NCI-H1694 treated with DMSO at 0.1 percent for 48 hours (cell line): ENCODE results near the gene GNG12.
A peak's percentile ranks its signal among the peaks of the same experiment; 100 is the strongest.
"Not testable (repeated sequence)": the region's sequence is repeated elsewhere in the genome, so short reads cannot be mapped to it uniquely, and the experiment has no call there.

Source experiments
- DNase-seq: peaks from one replicate; lab custom pipeline; 2025; lab: John Stamatoyannopoulos, UW

GNG12 gene

GRCh38 chr1:67683316-67683715 lies 150.0 kb downstream of the GNG12 start:
- DNase-seq = no peak

GRCh38 chr1:67682659-67683197 lies 150.5 kb downstream of the GNG12 start:
- DNase-seq = no peak

- no peak for DNase-seq
Observed at GRCh38 chr1:67680486-67680885, 152.8 kb downstream of the GNG12 start.

DNA sequence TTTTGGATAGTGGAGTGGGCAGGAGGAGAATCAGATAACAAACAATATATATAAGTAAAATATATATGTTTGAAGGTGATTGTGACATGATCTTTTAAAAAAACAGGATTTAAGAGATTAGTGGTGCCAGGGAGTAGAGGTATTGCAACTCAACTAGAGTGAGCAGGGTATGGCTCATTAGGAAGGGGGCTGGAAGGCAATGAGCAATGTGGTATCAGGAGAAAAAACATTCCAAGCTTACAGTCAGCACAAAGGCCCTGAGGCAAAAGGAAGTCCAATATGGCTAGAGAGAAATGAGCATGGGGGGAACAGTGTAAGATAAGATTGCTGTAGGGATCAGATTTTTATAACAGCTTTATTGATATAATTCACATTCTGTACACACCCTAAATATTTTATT lies 153.6 kb downstream of the GNG12 start:
- DNase-seq = no peak

GRCh38 chr1:67677930-67678329 lies 155.3 kb downstream of the GNG12 start:
- no peak for DNase-seq

- DNase-seq = no peak
Observed at GRCh38 chr1:67677408-67677807, 155.9 kb downstream of the GNG12 start.

- DNase-seq = peak; percentile 32
Observed at GRCh38 chr1:67676946-67677345, 156.3 kb downstream of the GNG12 start.

DNA sequence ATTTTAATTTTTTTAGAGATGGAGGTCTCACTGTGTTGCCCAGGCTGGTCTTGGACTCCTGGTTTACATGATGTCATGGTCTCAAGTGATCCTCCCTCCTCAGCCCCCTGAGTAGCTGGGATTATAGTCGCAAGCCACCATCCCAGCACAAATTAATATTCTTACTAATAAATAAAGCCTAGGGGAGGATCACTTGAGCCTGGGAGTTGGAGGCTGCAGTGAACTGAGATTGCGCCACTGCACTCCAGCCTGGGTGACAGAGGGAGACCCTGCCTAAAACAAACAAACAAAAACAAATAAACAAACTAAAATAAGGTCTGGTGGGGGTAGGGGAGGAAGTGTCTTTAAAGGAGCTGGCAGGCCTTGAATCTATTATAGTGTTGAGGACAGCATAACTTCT lies 157.0 kb downstream of the GNG12 start:
- DNase-seq = no peak

GRCh38 chr1:67675800-67676199 lies 157.5 kb downstream of the GNG12 start:
- DNase-seq = peak; percentile 40

- peak; percentile 98 for DNase-seq
Observed at GRCh38 chr1:67674260-67675011, 158.8 kb downstream of the GNG12 start.

- no peak for DNase-seq
Observed at GRCh38 chr1:67673468-67674201, 159.6 kb downstream of the GNG12 start.

- no peak for DNase-seq
Observed at GRCh38 chr1:67672260-67672803, 160.9 kb downstream of the GNG12 start.

DNA sequence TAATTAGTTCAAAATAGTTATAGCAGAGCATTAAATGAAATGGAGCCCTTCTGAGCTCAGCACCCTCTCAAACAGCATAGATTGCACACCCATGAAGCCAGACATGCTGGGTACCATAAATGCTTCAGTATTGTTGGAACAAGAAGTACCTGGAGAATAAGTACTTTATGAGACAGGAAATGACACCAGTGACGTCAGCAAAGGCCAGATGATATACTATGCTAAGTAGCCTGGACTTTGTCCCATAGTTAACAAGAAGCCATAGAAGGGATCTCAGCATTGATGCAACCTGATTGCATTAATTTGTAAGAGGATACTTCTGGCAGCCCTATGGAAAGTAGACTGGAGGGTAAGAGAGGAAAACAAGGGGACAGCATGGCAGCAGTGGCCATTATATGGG lies 164.6 kb downstream of the GNG12 start:
- no peak for DNase-seq

DNA sequence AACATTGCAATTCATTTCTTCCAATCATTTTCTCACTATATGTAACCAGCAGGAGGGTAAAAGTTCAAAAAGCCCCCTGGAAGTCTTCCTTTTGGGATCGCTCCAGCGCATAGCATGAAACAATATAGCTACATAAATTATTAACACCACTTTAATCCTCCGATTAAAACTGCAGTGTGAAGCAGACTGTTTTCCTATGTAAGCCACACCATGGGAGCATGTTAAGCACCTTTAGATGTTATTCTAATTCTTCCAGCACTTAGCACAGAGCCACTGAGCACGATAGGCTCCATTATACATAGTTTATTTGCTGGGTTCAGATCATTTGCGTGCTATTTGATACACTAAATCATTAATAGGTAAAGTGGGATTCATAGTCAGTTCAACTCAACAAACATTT lies 166.6 kb downstream of the GNG12 start:
- no peak for DNase-seq

DNA sequence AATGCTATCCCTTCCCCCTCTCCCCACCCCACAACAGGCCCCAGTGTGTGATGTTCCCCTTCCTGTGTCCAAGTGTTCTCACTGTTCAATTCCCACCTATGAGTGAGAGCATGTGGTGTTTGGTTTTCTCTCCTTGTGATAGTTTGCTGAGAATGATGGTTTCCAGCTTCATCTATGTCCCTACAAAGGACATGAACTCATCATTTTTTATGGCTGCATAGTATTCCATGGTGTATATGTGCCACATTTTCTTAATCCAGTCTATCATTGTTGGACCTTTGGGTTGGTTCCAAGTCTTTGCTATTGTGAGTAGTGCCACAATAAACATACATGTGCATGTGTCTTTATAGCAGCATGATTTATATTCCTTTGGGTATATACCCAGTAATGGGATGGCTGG lies 168.0 kb downstream of the GNG12 start:
- DNase-seq = not testable (repeated sequence)

DNA sequence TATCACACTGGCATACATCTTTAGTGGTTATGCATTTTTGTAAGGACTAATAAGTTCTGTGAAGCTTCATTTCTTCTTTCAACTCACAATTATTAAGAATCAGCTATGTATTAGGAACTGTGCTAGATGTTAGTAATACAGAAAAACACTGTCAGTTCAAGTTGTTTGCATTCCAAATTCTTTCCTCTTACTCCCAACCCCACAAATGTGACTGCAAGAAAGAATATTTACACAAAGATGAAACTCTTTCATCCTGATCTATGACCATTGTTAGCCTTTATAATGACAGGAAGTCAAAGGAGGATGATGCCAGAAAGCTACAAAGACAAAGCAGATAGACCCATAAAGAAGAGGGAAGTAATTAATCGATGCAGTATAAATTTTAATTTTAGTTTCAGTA lies 169.2 kb downstream of the GNG12 start:
- no peak for DNase-seq

GRCh38 chr1:67662884-67663283 lies 170.4 kb downstream of the GNG12 start:
- no peak for DNase-seq

DNA sequence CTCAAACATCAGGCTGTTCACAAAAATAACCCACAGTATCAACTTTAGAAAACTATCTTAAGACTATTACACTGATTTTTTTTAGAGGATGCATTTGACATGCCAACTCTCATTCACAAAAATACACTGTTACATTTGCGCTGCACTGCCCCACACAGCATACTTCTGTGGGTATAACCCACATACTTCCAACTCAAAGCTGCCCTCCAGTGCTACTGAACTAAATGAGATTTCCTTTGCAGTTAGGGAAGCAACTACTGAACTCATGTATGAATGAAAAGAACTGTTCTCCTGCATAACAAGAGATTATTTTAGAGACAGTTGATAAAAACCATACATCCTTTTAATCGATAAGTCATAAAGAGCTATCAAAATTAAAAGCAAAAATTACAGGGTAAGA lies 174.0 kb downstream of the GNG12 start:
- no peak for DNase-seq

- DNase-seq = not testable (repeated sequence)
Observed at GRCh38 chr1:67657152-67657551, 176.1 kb downstream of the GNG12 start.

DNA sequence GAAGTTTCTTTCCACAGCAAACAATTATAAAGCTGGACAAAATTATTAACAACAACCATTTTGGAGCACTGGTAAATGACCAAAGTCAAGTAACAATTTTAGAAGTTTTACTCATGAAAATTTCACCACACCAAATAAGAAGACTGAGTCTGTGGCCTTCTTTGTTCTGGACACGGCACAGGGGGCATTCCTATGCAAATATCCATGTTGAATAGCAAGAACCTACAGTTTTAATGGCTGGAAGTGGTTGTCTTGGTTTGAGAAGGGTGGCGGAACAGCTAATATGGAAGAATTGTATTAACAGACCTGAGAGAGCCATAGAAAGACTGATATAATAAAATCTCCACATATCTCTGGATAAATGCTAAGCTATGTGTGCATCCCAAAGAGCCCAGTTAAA lies 177.7 kb downstream of the GNG12 start:
- no peak for DNase-seq

GRCh38 chr1:67653304-67653703 lies 180.0 kb downstream of the GNG12 start:
- no peak for DNase-seq

GRCh38 chr1:67652800-67653199 lies 180.5 kb downstream of the GNG12 start:
- DNase-seq = no peak
